GM19372 (cell line): ENCODE data around the gene PSAP.

Source experiments
- ATAC-seq: cut with Tn5 transposase; IDR thresholded peaks from one replicate; pipeline ENCODE4 v1.9.1; 2021; ENCODE audit warnings: mild to moderate bottlenecking, low read depth, moderate library complexity; ENCODE audit not compliant: unreplicated experiment

Gene PSAP

DNA sequence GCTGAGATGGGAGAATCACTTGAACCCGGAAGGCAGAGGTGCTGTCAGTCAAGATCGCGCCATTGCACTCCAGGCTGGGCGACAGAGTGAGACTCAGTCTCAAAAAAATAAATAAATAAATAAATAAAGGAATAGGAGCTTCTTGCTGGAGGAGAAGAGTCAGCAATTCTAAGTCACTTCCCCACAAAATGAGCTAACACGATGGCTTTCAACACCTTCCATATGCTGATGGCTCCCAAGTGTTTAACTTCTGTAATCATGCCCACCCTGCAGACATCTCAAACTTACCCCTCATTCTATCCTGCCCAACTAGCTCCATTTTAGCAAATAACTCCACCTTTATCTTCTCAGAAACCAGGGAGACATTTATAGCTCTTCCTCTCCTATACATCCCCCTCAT lies 21.2 kb downstream of the PSAP start:
- ATAC-seq, result no peak

DNA sequence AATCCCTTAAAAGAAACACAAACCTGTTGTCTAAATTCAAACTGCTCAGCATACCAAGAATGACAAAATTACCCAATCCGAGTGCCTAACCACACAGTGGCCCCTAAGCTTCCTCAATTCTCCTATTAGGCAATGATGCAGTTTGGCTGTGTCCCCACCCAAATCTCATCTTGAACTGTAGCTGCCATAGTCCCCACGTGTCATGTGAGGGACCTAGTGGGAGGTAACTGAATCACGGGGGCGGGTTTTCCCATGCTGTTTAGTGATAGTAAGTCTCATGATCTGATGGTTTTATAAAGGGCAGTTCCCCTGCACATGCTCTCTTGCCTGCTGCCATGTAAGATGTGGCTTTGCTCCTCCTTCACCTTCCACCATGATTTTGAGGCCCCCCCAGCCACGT lies 21.9 kb downstream of the PSAP start:
- no peak for ATAC-seq

DNA sequence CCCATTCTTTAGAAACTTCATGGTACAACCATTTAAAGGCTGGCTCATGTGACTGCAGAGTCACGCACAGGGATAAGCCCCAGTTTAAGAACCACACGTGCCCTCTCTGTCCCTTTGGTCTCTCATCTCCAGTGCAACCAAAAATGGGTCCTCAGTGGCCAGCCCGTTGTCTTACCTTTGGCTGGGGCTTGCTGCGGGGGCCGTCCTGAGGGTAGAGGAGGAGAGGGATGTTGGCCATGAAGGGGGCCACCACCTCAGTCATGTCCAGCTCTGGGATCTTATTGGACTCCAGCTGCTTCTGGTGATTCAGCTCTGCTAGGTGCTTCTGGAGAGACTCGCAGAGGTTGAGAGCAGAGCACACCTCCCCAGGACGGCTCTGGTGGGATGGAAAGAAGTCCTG lies 22.3 kb downstream of the PSAP start:
- ATAC-seq, result no peak

- no peak for ATAC-seq
Measured at GRCh38 chr10:71827852-71828251, 23.2 kb downstream of the PSAP start.

- ATAC-seq, result no peak
Measured at GRCh38 chr10:71825217-71825616, 25.8 kb downstream of the PSAP start.

DNA sequence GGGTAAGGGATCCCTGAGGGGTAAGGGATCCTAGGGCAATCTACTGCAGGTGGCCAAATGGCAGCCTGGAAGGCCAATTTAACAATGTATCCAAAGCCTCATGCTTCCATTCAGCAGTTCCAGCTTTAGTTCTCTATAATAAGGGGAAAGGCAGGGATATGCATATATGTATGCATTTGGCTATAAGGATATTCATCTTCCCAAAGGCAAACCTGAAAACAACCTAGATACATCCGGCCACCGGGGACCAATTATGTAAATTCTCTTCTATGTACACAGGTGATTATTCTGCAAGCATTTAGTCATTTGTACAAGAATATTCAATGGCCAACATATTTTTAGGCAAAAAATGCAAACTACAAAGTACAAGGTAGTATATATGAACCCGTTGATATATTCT lies 26.7 kb downstream of the PSAP start:
- no peak for ATAC-seq

DNA sequence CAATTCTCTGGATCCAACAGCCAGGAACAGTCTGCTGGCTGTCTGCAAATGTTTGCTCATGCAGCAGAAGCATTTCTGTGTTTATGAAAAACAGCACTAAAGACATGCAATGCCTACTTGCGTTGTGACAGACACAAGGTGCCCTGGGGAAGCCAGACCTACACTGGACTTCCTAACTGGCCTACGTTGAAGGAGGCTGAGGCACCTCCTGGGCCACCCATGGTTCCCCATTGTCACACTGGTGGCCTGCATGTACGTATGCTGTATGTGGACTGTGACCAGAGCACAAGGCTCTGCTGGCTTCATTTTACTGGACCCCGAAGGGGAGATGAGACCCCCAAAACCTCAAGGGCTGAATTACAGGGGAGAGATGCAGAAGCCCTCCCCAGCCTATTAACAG lies 27.7 kb downstream of the PSAP start:
- no peak for ATAC-seq

DNA sequence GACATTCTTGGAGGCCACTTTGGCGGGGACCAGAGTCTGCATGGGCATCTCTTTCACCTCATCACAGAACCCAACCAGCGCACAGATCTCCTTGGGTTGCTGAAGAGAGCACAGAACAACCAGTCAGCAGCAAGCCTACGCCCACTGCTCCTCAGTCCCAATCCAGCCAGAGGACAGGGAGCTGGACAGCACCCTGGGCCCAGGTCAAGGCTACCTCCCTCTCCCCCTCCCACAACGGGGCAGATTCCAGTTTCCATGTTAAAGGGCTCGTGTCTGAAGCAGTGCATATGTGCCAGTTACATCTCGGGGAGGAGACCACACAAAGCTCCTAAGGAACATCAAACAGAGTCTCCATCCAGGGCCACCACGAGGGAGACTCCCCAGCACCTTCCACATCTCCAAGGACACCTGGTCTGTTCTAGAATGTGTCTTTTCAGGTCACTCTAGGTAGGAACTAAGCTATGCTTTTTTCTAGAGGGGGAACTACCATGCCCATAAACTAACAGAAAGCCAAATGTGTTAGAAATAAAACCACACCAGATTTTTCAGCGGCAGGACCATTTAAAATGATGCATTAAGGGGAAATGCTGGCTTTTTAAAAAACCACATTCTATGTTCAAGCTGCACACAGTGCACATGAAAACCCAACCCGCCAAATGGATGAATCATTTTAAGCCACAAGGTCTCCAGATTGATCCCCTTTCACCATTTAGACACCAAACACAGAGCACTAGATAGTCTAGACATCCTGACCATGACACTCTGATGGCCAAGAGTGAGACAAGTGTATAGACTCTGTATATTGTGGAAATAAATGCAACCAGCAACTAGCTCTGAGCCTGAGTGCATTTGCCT lies 28.9 kb downstream of the PSAP start:
- no peak for ATAC-seq

DNA sequence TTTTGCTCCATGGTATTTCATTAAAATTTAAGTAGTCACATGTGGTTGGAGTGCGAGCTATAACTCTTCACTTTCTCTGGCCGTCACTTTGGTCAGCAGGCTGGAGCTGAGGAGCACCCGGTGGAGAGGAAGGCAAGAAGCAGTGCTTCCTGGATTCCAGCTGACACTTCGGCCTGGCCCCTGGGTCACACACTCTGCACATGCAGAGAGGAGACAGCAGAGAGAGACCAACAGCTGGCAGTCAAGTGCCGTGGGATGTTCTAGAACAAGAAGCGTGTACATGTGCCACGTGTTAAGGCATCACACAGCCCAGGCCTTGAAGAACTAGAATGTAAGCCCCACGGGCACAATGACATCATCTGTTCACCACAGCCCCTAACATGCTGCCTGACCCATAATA lies 30.1 kb downstream of the PSAP start:
- ATAC-seq, result no peak

DNA sequence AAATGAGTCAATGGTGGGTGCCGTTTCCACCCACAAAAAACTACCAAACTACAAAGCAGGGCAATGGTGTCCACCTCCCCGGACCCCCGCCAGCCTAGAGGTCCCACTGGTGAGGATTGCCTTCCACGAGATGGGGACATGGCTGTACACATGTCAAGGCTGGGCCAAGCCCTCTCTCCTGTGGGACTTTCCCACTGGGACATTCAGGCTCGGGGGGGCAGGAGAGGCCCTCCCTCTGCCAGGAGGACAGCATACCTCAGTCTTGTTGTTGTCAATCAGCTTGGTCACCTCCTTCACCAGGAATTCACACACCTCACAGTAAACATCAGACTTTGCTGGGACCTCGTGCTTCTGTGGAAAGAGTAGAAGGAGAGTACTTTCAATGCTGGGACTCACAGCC lies 31.1 kb downstream of the PSAP start:
- no peak for ATAC-seq

GRCh38 chr10:71819441-71819861 lies 31.6 kb downstream of the PSAP start:
- ATAC-seq, result no peak

DNA sequence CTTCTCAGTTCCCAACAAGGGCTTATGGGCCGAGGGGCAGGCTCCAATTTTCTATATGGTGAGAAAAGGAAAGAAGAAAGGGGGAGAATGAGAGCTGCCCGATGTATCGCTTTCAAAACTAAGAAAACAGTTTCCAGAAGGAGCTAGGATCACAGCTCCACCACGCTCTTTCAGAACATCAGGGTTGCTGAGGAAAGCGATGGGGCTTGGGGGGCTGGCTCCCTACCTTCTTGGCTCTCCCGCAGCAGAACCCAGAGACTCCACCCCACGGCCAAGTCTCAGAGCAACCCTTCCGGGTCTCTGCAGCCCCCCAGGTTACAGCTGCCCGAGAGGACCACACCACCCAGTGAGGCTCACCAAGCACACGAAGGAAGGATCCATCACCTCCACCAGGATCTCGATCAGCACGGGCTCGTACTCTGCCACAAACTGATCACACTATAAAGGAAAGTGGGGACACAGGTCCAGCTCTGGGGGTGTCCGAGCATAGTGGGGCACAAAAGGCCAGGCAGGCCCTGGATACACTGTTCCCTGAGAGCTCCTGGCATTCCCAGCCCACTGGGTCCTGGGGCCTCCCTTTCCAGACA lies 32.3 kb downstream of the PSAP start:
- ATAC-seq, result no peak

GRCh38 chr10:71817831-71818655 lies 33.0 kb downstream of the PSAP start:
- ATAC-seq, result no peak

DNA sequence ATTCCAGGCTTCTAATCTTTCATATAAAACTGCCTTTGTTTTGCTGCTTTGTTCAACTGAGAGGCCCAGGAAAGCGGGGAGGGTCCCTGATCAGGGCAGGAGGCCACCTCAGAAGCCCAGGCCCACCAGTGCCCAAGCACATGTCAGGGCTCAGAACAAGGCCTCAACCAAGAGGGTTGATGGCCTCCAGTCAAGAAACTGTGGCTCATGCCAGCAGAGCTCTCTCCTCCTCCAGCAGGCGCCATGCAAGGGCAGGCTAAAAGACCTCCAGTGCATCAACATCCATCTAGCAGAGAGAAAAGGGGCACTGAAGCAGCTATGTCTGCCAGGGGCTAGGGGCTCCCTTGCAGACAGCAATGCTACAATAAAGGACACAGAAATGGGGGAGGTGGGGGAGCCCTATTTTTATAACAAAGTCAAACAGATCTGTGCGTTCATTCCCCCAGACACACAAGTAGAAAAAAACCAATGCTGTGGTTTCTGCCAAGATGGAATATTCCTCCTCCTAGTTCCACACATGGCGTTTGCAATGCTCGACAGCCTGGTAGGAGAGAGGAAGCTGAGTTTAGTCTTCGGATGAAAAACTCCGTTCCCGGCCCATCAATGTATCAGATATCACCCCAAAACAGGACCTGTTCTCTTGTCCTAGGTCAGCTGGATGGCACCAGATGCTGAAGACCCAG lies 34.0 kb downstream of the PSAP start:
- ATAC-seq, result no peak

DNA sequence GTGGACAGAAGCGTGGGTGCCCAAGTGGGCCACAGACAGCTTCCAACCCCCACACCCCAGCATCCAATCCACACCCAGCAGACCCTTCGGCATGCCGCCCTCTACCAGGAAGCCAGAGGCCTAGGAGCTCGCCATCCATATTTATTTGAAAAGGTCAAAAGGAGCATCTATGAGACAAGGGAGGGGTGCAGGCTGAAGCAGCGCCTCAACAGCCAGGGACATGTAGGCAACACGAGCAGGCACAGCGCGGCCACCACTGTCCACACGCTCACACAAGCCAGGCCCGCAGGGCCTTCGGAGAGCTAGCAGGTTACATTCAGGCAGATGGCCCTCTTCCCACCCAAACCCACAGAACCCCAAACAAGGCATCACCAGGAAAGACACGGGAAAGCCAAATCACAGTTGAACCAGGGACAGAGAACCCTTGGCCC lies 34.6 kb downstream of the PSAP start:
- ATAC-seq, result no peak

GRCh38 chr10:71815515-71816130 lies 35.4 kb downstream of the PSAP start:
- ATAC-seq, result no peak

DNA sequence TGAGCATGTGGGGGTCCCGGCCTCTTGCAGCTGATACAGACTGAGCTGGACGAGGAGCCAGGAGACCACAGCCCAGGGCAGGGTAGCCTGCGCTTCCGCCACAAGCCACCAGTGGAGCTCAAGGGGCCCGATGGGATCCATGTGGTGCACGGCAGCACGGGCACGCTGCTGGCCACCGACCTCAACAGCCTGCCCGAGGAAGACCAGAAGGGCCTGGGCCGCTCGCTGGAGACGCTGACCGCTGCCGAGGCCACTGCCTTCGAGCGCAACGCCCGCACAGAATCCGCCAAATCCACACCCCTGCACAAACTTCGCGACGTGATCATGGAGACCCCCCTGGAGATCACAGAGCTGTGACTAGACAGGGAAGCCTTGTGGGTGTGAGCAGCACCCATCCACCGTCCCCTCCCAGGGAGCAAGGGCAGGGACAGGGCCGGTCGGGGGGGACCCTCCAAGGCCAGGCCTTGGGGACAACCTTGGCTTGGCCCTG lies 36.1 kb downstream of the PSAP start:
- no peak for ATAC-seq

- no peak for ATAC-seq
Measured at GRCh38 chr10:71812913-71813590, 38.0 kb downstream of the PSAP start.

DNA sequence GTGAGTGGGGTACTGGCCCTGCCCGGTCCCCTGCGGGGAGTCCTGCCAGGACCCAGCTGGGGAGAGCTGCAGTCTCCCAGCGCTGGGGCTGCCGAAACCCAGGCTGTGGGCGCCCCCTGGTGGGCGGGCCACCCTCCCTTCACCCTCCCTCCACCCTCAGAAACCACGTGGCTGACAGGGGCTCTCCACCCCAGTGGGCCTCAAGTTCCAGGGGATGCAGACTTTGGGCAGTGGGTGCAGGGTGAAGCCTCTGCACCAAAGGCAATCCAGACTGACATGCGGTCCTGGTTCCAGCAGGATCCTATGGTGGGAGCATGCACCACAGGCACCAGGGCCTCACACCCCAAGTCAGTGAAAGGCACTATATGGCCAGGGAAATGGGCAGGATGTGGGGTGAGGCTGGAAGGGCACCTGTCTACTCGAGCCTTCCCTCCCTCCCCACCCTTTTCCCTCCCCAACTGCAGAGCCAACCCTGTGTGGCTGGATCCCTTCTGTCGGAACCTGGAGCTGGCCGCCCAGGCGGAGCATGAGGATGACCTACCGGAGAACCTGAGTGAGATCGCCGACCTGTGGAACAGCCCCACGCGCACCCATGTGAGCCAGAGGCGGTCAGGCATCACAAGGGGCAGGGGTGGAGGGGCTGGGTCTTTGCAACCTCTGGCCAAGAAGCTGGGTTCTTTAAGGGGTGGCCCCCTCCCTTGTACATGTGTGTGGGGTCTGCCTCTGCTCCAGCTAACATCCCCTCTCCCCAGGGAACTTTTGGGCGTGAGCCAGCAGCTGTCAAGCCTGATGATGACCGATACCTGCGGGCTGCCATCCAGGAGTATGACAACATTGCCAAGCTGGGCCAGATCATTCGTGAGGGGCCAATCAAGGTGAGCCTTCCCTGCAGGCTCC lies 38.8 kb downstream of the PSAP start:
- ATAC-seq, result no peak
